GM21447 (cell line): ENCODE data around the gene ZBTB24.
"Not testable (repeated sequence)": the region's sequence is repeated elsewhere in the genome, so short reads cannot be mapped to it uniquely, and the experiment has no call there.

Source experiments
- ATAC-seq: cut with Tn5 transposase; IDR thresholded peaks from one replicate; pipeline ENCODE4 v1.9.1; 2021; ENCODE audit not compliant: unreplicated experiment

Gene ZBTB24

GRCh38 chr6:109482905-109483734, at the start of gene ZBTB24:
Gene ZBTB24 (minus strand): TSS chr6:109483219. CDS start chr6:109482026, 1,193 bp downstream.
- ATAC-seq = peak; percentile 76

DNA sequence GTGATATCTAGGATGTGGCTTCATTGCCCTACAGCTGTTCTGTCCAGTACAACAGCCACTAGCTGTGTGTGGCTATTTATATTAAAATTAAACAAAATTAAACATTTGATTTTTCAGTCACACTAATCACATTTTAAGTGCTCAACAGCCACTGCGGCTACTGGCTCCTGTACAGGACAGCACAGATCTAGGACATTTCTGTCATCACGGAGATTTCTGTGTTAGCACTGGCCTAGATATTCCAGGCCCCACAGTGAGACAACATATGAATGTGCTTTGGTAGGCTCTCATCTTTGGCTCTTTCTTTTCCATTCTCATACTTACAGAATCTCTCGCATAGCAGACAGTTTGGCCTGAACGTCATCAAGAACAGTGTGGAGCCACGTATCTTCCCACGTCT, 48.4 kb upstream of the ZBTB24 start:
- no peak for ATAC-seq

GRCh38 chr6:109527989-109528388, 45.0 kb upstream of the ZBTB24 start:
- ATAC-seq = no peak

DNA sequence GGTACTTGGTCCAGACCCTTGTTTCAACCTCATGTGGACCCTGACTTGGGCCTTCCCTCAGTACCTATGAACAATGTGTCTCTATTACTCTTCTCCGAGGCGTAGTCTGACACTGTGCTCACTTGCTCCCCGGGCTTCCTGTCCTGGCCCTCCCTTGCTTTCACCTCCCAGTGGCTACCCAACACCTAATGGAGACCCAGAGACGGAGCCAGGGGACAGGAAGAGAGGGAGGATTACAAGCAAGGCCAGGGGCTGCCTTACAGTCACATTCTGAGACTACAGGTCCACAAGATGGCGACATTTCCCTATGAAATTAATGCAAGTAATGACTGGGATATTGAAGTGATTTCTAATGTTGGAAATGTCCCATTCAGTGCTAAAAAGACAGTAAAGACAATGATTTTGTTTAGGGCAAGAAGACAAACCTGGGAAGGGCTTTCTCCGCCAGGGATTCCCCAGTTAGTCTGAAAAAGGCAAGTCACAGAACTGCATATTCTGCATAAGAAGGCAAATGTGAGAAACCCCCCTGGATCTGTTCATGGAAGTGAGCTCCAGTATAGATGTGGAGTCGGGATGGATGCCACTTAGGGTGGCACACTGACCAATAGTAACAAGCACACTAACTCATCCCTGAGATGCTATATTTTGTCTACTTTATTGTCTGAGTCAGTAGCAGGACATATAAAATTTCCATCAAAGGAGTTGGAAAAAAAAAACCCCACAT, 44.0 kb upstream of the ZBTB24 start:
- no peak for ATAC-seq

GRCh38 chr6:109524129-109524528, 41.1 kb upstream of the ZBTB24 start:
- no peak for ATAC-seq

GRCh38 chr6:109523478-109523877, 40.5 kb upstream of the ZBTB24 start:
- ATAC-seq = no peak

GRCh38 chr6:109521080-109521479, 38.1 kb upstream of the ZBTB24 start:
- no peak for ATAC-seq

DNA sequence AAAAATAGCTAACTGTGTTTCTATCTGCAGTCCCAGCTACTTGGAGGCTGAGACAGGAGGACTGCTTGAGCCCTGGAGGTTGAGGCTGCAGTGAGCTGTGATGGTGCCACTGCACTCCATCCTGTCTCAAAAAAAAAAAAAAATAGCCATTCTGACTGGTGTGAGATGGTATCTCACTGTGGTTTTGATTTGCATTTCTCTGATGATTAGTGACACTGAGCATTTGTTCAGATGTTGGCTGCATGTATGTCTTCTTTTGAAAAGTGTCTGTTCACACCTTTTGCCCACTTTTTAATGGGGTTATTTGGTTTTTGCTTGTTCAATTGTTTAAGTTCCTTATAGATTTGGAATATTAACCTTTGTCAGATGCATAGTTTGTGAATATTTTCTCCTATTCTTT, 36.6 kb upstream of the ZBTB24 start:
- not testable (repeated sequence) for ATAC-seq

DNA sequence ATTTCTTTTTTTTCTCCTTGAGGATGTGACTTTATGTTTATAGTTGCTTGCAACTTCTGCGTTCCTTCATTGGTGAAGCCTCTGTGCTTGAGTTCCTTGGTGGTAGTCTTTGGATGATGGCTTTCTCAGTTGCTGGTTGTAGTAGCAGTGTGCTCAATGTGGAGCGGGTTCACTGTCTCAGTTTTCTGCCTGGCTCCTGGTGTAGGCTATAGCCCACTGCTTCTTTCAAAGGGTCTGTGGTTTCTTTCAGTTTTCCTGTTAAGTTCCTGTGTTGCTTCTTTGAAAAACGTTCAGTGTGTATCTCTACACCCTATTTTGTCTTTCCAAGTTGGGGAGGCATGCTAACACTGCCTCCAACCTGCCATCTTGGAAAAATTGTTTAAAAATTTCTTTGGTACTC, 33.9 kb upstream of the ZBTB24 start:
- no peak for ATAC-seq

DNA sequence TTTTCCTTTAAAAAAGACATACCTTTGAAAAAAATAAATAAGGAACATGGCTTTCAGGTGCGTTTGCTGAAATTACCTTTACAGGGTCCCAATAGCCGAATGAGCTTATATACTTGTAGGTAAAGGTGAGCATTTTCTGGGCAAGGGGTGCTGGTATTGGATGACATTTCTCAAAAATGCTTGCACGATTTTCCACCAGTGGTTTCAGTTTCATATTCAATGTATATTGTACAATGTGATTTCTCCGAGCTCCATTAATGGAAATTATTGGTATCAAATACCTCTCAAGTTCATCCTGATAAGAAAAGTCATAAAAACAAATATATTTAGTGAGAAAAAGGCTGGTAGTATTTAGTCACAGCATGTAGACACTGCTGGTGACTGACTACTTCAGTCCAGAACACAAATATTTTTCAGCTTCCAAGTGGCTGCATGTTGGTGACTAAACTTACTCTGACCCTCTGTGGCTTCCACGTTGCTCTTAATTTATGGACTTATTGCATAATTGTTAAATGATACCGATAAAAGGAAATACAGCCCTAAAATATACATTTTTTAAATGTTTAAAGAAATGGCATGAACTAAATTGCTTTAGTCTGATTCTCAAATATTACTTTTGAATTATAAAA, 32.9 kb upstream of the ZBTB24 start:
- ATAC-seq = no peak

- no peak for ATAC-seq
Measured at GRCh38 chr6:109514946-109515345, 31.9 kb upstream of the ZBTB24 start.

GRCh38 chr6:109513571-109514071, 30.6 kb upstream of the ZBTB24 start:
- ATAC-seq = no peak

DNA sequence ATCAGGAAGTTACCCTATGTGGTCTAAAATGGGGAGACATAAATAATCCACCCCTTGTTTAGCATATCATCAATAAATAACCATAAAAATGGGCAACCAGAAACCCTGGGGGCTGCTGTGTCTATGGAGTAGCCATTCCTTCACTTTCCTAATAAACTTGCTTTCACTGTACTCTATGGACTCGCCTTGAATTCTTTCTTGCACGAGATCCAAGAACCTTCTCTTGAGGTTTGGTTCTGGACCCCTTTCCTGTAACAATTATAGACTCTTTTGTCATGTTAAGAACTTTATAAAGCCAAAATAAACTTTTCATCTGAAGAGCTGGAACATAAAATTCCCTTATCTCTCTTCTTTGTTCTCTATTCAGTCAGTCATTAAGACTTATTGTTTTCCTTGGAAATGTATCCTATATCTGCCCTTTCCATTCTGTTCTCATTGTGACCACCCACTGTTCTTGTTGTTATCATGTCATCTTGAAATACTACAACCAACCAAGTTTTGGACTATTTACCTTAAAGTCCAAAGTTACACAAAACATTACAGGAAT, 29.3 kb upstream of the ZBTB24 start:
- ATAC-seq = no peak

DNA sequence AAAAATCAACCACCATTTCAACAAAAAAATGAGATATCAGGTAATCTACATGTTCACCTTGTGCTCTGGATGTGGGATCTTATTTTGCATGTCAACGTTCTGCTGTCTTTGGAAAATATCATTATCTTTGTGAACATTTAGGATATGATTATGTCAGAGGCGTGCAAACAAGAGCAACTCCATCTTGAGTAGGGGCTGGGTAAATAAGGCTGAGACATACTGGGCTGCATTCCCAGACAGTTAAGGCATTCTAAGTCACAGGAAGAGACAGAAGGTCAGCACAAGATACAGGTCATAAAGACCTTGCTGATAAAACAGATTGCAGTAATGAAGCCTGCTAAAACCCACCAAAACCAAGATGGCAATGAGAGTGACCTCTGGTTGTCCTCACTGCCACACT, 28.8 kb upstream of the ZBTB24 start:
- ATAC-seq = no peak

DNA sequence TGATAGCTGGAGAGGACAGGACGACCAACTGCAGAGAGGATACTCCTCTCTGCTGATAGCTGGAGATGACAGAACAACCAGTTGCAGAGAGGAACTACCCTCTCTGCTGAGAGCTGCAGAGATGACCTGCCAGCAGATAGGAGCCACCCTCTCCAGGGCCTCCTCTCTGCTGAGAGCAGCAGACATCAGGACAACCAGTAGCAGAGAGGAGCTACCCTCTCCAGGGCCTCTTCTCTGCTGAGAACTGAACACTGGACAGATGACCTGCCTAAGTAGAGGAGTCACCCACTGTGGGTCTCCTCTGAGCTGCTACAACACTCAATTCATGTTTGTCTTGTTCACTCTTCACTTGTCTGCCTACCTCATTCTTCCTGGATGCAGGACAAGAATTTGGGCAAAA, 27.3 kb upstream of the ZBTB24 start:
- ATAC-seq = no peak

DNA sequence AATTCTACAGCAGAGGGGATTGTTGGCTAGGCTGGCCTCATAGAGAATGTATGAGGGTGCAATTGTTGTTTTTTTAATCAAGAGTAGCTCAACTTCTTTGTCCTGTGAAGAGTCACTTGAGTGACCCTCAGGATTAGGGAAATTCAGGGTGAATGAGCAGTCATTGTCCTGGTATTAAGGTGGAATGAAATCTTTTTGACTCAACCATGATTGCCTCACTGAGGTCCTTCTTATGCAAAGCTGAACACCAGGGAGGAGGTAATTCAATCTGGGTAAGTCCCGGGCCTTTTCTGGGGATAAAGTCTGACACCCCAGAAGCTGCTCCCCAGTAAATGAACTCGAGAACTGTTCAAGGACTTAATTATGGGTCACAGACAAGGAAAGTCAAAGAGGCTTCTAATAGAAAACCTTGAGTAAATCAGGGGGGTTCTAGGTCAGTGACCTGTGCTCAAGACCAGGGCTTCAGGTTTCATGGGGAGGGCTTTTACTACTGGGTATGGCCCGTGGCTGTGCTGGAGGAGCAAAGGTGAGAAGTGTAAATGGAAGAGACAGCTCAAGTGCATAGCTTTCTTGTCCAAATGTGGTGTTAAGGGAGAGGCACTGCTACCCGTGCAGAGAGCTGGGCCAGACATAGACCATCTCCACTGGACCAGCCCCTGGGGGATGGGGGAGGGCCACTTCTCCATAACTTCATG, 25.3 kb upstream of the ZBTB24 start:
- ATAC-seq = no peak

DNA sequence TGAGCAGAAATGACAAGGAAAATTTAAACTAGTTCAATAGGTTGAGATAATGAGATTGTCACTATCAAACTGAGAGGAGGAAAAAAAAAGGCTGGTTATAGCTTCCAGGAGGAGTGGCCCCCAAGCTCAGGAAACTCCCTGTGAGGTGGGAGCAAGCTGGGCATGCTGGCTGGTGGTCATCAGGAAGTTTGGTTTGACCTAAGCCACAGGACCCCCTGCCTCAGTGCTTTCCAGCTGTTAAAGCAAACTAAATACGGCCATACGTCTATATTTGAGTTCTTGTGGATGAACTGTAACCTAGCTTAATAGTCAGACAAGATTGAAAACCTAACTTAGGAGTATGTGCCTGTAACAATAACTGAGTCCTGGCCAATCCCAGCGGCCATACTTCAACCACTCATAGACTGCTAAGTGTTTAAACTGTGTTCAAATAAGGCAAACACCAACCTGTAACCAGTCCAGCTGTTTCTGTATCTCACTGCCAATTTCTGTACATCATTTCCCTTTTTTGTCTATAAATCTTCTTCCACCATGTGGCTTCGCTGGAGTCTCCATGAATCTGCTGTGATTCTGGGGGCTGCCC, 24.6 kb upstream of the ZBTB24 start:
- ATAC-seq = no peak

DNA sequence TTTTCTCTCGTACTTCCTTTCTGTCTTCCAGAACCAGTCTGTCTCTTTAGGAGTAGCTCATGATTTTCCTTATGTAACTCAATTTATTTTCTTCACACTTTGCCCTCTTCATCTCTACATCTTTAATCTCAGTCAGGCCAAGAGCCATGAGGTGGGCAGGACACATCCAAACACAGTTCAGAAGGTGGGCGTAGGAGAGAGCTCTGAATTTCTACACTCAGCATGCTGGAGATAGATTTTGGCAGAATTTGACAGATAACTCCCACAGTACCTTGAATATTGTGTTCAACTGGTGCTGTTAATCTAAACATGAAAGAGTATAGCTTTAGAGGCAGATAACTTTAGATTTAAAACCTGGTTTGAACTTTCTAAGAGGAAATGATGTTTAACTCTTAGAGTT, 23.8 kb upstream of the ZBTB24 start:
- no peak for ATAC-seq

DNA sequence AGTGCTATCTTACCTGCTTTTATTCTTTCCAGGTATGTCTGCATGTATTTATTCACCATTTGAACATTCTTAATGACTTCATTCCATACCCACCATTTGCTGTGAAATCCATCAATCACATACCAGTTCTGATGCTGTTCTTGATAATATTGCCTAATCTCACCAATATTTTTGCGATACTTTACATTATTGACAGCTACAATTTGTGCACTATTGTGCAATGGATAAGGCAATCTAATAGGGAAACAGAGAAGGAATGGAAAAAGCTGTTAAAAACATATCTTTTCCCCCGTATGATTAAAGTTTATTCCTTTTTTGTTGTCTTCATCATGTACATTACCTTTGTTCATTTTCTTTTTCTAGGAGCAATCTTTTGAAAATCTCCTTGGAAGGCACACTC, 23.3 kb upstream of the ZBTB24 start:
- ATAC-seq = no peak
